GM12878 (cell line): ENCODE results near the gene HJURP. TPM values are rescaled to one million over a fixed set of nuclear protein-coding genes. Genes with fewer than 3 reads are reported as not detected.

Experiments
- ATAC-seq: fragments of 200-7000 bp; cut with Tn5 transposase; 3 replicates; pipeline ENCODE4 v1.9.1; 2020; ENCODE audit warnings: mild to moderate bottlenecking, moderate library complexity
- BruUV-seq: library from RNA; stranded (reverse); fragments of 400-500 nt; replicated peaks from 2 replicates; lab custom pipeline; 2021; lab: Mats Ljungman, UMichigan
- CTCF ChIA-PET: fragments of 300-600 bp; sonication (Branson Sonifier 250); formaldehyde crosslinking; extraction: SDS; loops from one replicate; lab custom pipeline; 2021; ENCODE audit warnings: inconsistent platforms; lab: Yijun Ruan, JAX
- POLR2A ChIA-PET: fragments of 350-600 bp; formaldehyde crosslinking; extraction: SDS; loops from one replicate; lab custom pipeline; 2021; ENCODE audit warnings: inconsistent platforms; lab: Charles Lee
- RAD21 ChIA-PET: fragments of 300-600 bp; sonication (Branson Sonifier 250); formaldehyde crosslinking; loops from one replicate; lab custom pipeline; 2023; ENCODE audit warnings: antibody characterized with exemption; ENCODE audit not compliant: unreplicated experiment; lab: Charles Lee
- SMC1A ChIA-PET: fragments of 300-600 bp; sonication (Branson Sonifier 250); formaldehyde crosslinking; loops from one replicate; lab custom pipeline; 2023; ENCODE audit not compliant: unreplicated experiment, uncharacterized antibody; lab: Charles Lee
- DNase-seq: peaks from one replicate; pipeline ENCODE4 v3.0.0-alpha.2; 2011; ENCODE audit warnings: low read depth, low spot score
- FAIRE-seq: peaks from 3 replicates; lab custom pipeline; 2011; peaks lifted over from hg19 to GRCh38; lab: Jason Lieb, UNC
- H2AFZ ChIP-seq: 2 replicates; pipeline ENCODE4 v1.6.0; 2011; ENCODE audit warnings: low read depth, low read length, control low read depth; ENCODE audit not compliant: control insufficient read depth
- H3K27ac ChIP-seq: 2 replicates; pipeline ENCODE4 v1.5.1; 2011; ENCODE audit warnings: control low read depth; ENCODE audit not compliant: control insufficient read depth, insufficient read depth
- H3K27me3 ChIP-seq, 2 experiments: replicated peaks in 1 of 2; 2 replicates each; pipeline versions ENCODE4 v1.6.0 to v1.6.1; 2011; ENCODE audit warnings: low read length in 1 of 2; ENCODE audit not compliant: control insufficient read depth in 2 of 2, insufficient read depth in 2 of 2
- H3K36me3 ChIP-seq, 2 experiments: 2 replicates each; pipeline ENCODE4 v1.5.1; 2011; ENCODE audit warnings: low read length in 1 of 2; ENCODE audit not compliant: control insufficient read depth in 2 of 2, insufficient read depth in 2 of 2
- H3K4me1 ChIP-seq: 2 replicates; pipeline ENCODE4 v1.6.1; 2011; ENCODE audit warnings: mild to moderate bottlenecking, low read length, moderate library complexity, mixed read lengths; ENCODE audit not compliant: control insufficient read depth, insufficient read depth
- H3K4me2 ChIP-seq: 2 replicates; pipeline ENCODE4 v1.6.0; 2011; ENCODE audit warnings: control low read depth; ENCODE audit not compliant: control insufficient read depth, insufficient read depth
- H3K4me3 ChIP-seq: fragments of 200-600 bp; sonication (generic); 2 replicates; pipeline ENCODE4 v1.5.1; 2016
- H3K79me2 ChIP-seq: 2 replicates; pipeline ENCODE4 v1.6.0; 2011; ENCODE audit warnings: low read length; ENCODE audit not compliant: control insufficient read depth, insufficient read depth
- H3K9ac ChIP-seq: 2 replicates; pipeline ENCODE4 v1.8.0; 2011; ENCODE audit warnings: low read length, control low read depth, mixed read lengths; ENCODE audit not compliant: control insufficient read depth, insufficient read depth
- H3K9me3 ChIP-seq: replicated peaks from 3 replicates; pipeline ENCODE4 v1.5.1; 2011; ENCODE audit warnings: mild to moderate bottlenecking, low read length; ENCODE audit not compliant: control insufficient read depth, insufficient read depth
- H4K20me1 ChIP-seq: 2 replicates; pipeline ENCODE4 v1.6.0; 2011; ENCODE audit not compliant: control insufficient read depth, insufficient read depth
- CEBPB ChIP-seq, 2 experiments: fragments of 150-350 bp in 1 of 2; IDR thresholded peaks; 2 replicates each; pipeline ENCODE4 v1.6.1; 2012 to 2014; ENCODE audit warnings: low read depth in 2 of 2, low read length in 2 of 2, borderline replicate concordance in 1 of 2, inconsistent platforms in 1 of 2
- CEBPZ ChIP-seq: fragments of 150-350 bp; IDR thresholded peaks from 2 replicates; pipeline ENCODE4 v1.6.1; 2016; ENCODE audit warnings: low read depth, low read length
- FOS ChIP-seq: IDR thresholded peaks from 3 replicates; pipeline ENCODE4 v1.6.1; 2011; ENCODE audit warnings: borderline replicate concordance; ENCODE audit not compliant: insufficient read length; ENCODE audit errors: extremely low read depth
- KAT2A ChIP-seq: conservative IDR thresholded peaks from 2 replicates; pipeline ENCODE4 v1.6.1; 2011; ENCODE audit warnings: low read depth, low read length; ENCODE audit not compliant: control insufficient read depth
- NRF1 ChIP-seq: conservative IDR thresholded peaks from 2 replicates; pipeline ENCODE4 v1.6.1; 2011; ENCODE audit warnings: mild to moderate bottlenecking, low read depth, low read length, improper control_type of control experiment
- PKNOX1 ChIP-seq: fragments of 450-650 bp; IDR thresholded peaks from 2 replicates; pipeline ENCODE4 v1.6.1; 2016; ENCODE audit warnings: mild to moderate bottlenecking
- RAD51 ChIP-seq: fragments of 450-650 bp; IDR thresholded peaks from 2 replicates; pipeline ENCODE4 v1.6.1; 2016; ENCODE audit warnings: moderate library complexity, mild to moderate bottlenecking, inconsistent platforms
- ZBTB40 ChIP-seq: fragments of 450-650 bp; IDR thresholded peaks from 2 replicates; pipeline ENCODE4 v1.6.1; 2016; ENCODE audit warnings: mild to moderate bottlenecking, moderate library complexity, borderline replicate concordance
- WGBS: methylation state at CpG from one replicate; pipeline ENCODE4 v1.1.6; 2016; ENCODE audit warnings: low lambda C conversion rate; ENCODE audit not compliant: insufficient replicate concordance, insufficient coverage; ENCODE audit errors: missing lambda C conversion rate; 5-methylcytosine and 5-hydroxymethylcytosine counted together
- in situ Hi-C: fragments of 300-500 bp; cut with MboI; formaldehyde crosslinking; loops from 9 replicates; pipeline ENCODE4 v1.14.3; 2018; ENCODE audit warnings: mixed read lengths
- intact Hi-C: fragments of 100-400 bp; cut with micrococcal nuclease; formaldehyde crosslinking; loops from one replicate; pipeline ENCODE4 v1.14.2; 2022; ENCODE audit not compliant: unreplicated experiment
- polyA plus RNA-seq, 11 experiments: library from polyadenylated mRNA; depleted of rRNA in 4 of 11; unstranded in 6 of 11; stranded (reverse) in 5 of 11; fragments of >200 nt; fragmentation: Nextera tagmentation in 4 of 11; fragmentation: Illumina TruSeq in 1 of 11; extraction: Ambion mirVana in 4 of 11; extraction: Trizol in 1 of 11; gene quantifications; 1 replicate in 1 of 11; 2 replicates in 10 of 11; pipeline versions ENCODE4 v1.2.1 to v1.2.3, GENCODE V29; 2011 to 2016; ENCODE audit warnings: inconsistent platforms in 2 of 11, missing spikeins in 2 of 11, low read depth in 1 of 11
- total RNA-seq, 4 experiments: library from RNA; depleted of rRNA in 3 of 4; stranded (reverse); fragments of >200 nt in 3 of 4; fragmentation: Illumina TruSeq in 1 of 4; extraction: Trizol in 1 of 4; gene quantifications; 2 replicates each; pipeline versions ENCODE4 v1.2.1 to v1.2.3, GENCODE V29; 2013 to 2021
- TF ChIP-seq, protein P1 (sequence below): fragments of 450-650 bp; IDR thresholded peaks from 2 replicates; pipeline ENCODE4 v1.6.1; 2017; ENCODE audit warnings: mild to moderate bottlenecking, moderate library complexity

The HJURP gene
- total and polyA plus RNA-seq, 10 of the 15 experiments (the other 5 are each of a cell fraction or from before 2014, with no cell fraction given): 12.7 to 68.9 (median 44.4) TPM

- TF ChIP-seq, protein P1, sequence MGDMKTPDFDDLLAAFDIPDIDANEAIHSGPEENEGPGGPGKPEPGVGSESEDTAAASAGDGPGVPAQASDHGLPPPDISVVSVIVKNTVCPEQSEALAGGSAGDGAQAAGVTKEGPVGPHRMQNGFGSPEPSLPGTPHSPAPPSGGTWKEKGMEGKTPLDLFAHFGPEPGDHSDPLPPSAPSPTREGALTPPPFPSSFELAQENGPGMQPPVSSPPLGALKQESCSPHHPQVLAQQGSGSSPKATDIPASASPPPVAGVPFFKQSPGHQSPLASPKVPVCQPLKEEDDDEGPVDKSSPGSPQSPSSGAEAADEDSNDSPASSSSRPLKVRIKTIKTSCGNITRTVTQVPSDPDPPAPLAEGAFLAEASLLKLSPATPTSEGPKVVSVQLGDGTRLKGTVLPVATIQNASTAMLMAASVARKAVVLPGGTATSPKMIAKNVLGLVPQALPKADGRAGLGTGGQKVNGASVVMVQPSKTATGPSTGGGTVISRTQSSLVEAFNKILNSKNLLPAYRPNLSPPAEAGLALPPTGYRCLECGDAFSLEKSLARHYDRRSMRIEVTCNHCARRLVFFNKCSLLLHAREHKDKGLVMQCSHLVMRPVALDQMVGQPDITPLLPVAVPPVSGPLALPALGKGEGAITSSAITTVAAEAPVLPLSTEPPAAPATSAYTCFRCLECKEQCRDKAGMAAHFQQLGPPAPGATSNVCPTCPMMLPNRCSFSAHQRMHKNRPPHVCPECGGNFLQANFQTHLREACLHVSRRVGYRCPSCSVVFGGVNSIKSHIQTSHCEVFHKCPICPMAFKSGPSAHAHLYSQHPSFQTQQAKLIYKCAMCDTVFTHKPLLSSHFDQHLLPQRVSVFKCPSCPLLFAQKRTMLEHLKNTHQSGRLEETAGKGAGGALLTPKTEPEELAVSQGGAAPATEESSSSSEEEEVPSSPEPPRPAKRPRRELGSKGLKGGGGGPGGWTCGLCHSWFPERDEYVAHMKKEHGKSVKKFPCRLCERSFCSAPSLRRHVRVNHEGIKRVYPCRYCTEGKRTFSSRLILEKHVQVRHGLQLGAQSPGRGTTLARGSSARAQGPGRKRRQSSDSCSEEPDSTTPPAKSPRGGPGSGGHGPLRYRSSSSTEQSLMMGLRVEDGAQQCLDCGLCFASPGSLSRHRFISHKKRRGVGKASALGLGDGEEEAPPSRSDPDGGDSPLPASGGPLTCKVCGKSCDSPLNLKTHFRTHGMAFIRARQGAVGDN: no peak
- TF ChIP-seq CEBPB (IDR thresholded peaks at IDR 0.05; ENCODE audit: borderline replicate concordance in 1 of 2, low read depth in 2 of 2, low read length in 2 of 2) (no peak), FOS (no peak), KAT2A (no peak), NRF1 (0 out of 2 replicates have a peak, but pooled peaks have one; percentile 7)
Observed at GRCh38 chr2:233867993-233868532, 13.7 kb upstream of the HJURP start, which contains the start of gene MSL3B (continued).

- intact Hi-C loops (no loop called here), in situ Hi-C loops (no loop called here)
- Histone ChIP-seq H3K9ac (no peak overlapping the region), H3K79me2 (no peaks in the 10 kb centered on the region; the same call in 1 of the 2 replicates), H3K27me3 (no peaks in the 10 kb centered on the region), H3K9me3 (no peaks in the 10 kb centered on the region; the same call in 1 of the 3 replicates), H2AFZ (no peak overlapping the region), H3K4me1 (no peaks in the 10 kb centered on the region), H3K4me3 (no peak overlapping the region), H3K27ac (no peak overlapping the region), H3K36me3 (no peaks in the 10 kb centered on the region), H4K20me1 (no peaks in the 10 kb centered on the region), H3K4me2 (no peak overlapping the region)
- ChIA-PET SMC1A (no interaction called here), RAD21 (no interaction called here), POLR2A (no interaction called here), CTCF (interaction anchor here (2.2 kb wide), 1 partner anchor 9 kb away, joined by 6 read pairs; no protein-coding TSS in a partner anchor)
- ATAC-seq (no peak), DNase-seq (no peak), FAIRE-seq (no peak)
- no TSS peak for BruUV-seq
- 95% methylated on average over 11 of the region's 11 CpGs for WGBS
- TF ChIP-seq PKNOX1 (no peak), CEBPZ (no peak), ZBTB40 (no peak), RAD51 (no peak)
Observed at GRCh38 chr2:233866479-233866878, 12.1 kb upstream of the HJURP start.
